ENCODE data around the gene SGSM2.

Gene SGSM2

DNA sequence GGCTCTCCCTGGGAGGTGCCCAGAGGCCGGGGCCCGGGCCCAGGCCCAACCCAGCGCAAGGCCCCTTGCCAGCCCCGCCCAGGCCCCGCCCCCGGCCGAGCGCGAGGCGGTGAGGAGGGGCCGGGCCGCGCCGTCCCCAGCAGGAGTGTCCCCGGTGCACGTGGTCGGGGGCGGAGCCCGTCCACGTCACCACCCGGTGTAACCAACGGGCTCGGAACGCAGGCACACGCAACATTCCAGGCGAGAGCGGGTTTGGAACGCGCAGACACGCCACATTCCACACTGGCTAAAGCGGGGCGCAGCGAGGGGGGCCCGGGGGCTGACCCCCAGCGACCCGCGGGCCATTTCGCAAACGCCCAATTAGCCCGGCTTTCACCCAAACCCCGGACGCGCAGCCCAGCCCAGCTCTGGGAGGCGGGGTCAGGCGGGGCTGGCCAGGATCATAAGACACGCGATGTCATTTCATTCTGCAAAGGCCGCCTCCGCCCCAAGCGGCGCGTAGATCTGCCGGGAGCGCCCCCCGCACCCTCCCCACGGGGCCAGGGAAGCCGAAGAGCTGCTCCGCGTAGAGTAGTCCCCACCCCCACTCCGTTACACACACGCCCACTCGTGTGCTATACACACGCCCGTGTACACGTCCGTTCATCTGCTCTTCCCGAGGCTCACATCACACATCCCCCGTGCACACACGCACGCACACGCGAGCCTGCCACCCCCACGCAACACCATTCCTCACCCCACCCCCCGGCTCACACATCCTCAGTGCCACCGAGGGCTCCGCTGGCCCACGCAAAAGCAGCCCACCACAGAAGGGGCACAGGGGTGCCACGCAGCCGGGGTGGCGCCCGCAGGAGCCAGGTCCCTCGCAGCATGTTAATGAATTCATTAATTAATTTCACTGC, 62.5 kb downstream of the SGSM2 start:
- DNase-seq = peak; percentile 95

DNA sequence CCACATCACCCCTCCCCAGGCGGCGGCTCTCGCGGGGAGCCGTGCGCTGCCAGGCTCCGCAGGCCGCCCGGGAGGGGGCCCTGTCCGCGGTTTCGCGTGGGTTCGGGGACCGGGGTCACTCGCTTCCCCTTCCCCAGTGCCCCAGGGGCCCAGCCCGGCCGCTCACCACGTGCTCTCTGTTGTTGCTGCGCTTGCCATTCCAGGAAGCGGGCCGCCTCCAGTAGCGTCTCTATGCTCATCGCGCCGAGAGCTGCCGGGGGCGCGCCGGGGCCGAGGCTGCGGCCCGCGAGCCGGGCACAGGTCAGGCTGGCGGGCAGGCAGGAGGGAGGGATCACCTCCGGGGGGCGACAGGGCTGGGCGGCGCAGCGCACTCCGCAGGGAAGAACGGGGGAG, 63.2 kb downstream of the SGSM2 start:
- peak; percentile 41 for DNase-seq

GRCh38 chr17:2400877-2401425, 63.6 kb downstream of the SGSM2 start, which contains the start of gene MNT:
MNT (minus strand) TSS chr17:2401060; CDS start chr17:2400712, 348 bp downstream.
- peak; percentile 96 for DNase-seq

- DNase-seq = peak; percentile 99
Measured at GRCh38 chr17:2401426-2402221, 64.3 kb downstream of the SGSM2 start.

- no peak for DNase-seq
Measured at GRCh38 chr17:2402544-2402943, 65.2 kb downstream of the SGSM2 start.

GRCh38 chr17:2403044-2403443, 65.7 kb downstream of the SGSM2 start:
- DNase-seq = no peak

- no peak for DNase-seq
Measured at GRCh38 chr17:2405247-2405926, 68.1 kb downstream of the SGSM2 start.

DNA sequence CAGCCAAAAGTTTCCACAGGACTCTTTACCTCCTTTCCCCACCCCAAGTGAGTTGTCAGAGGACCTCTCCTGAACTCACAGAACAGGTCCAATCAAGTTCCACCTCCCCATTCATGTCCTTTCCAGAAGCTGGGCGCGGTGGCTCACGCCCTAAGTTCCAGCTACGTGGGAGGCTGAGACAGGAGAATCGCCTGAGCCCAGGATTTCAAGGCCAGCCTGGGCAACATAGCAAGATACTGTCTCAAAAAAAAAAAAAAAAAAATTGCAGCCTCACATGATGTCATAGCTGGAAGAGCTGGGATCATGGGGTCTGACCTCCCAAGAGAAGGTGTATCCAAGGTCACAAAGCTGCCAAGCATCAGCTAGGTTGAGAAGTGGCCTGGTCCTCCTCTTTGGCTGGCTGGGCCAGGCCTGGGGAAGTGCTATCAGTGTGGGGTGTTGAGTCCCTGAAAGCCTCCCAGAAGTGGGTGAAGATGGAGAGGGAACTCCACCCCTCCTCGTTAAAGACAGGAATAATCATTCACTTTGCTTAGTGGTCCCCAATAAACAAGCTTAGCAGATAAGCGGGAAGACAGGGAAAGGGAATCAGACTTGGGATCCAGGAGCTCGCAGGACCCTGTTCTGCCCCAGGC, 69.1 kb downstream of the SGSM2 start:
- no peak for DNase-seq

DNA sequence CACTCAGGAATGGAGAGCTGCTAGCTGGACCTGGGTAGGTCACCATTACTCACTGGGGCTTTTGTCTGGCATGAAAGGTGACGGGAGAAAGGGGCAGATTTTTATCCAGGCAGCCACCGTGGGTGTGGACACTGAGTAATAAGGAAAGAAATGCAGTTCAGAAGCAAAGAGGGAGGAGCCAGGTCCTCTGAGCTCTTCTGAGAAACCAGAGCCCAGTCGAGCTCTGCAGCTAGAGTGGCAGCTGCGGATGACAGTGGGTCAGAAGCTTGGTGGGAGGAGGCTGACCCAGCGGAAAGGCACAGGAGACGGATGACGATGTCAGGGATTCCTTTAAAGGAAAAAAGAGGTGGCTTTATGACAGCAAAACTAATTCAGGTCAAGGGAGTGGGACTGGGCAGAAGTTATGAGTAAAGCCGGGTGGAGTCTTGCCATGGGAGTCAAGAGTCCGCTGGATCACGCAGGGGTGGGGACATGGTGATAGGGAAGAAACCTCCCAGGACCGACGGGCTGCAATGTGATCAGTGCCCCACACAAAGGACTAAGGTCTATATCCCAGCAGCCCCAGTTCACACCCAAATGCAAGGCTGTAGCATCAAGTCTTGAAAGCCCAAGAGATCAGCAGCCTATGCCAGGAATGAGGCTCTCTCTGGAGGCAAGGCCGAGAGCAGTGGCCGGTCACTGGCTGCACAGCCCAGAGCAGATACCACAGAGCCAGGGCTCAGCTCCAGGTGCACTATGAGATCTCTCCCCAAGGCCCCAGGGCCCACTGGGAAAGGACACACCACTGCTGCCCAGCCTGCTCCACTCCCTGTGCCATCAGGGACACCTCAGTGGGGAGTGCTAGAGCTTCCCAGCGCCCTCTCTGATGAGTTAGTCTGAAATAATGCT, 69.8 kb downstream of the SGSM2 start:
- no peak for DNase-seq

- no peak for DNase-seq
Measured at GRCh38 chr17:2410951-2411350, 73.7 kb downstream of the SGSM2 start.

- no peak for DNase-seq
Measured at GRCh38 chr17:2412561-2413021, 75.3 kb downstream of the SGSM2 start.

GRCh38 chr17:2414446-2415064, 77.3 kb downstream of the SGSM2 start:
- DNase-seq = no peak

DNA sequence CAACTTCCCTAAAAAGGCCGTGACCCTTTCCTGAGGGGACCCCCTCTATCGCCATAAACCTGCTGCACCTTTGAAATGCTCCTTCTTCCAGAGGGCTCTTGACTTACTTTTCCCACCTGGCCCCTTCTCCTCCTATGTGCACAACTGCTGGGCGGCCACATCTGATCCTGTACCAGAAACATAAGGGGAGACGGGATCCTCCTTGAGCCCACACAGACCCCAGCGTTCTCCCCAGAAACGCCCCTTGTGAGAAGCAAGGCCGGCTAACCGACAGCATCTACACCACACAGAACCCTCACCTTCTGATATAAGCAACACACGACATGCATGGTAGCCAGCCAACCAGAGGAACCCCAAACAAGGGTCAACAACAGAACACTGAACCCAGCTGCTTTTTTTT, 77.8 kb downstream of the SGSM2 start:
- DNase-seq = no peak

GRCh38 chr17:2416010-2416734, 78.9 kb downstream of the SGSM2 start:
- DNase-seq = peak; percentile 81

- DNase-seq = no peak
Measured at GRCh38 chr17:2418572-2418971, 81.3 kb downstream of the SGSM2 start.

- no peak for DNase-seq
Measured at GRCh38 chr17:2419486-2419885, 82.2 kb downstream of the SGSM2 start.

DNA sequence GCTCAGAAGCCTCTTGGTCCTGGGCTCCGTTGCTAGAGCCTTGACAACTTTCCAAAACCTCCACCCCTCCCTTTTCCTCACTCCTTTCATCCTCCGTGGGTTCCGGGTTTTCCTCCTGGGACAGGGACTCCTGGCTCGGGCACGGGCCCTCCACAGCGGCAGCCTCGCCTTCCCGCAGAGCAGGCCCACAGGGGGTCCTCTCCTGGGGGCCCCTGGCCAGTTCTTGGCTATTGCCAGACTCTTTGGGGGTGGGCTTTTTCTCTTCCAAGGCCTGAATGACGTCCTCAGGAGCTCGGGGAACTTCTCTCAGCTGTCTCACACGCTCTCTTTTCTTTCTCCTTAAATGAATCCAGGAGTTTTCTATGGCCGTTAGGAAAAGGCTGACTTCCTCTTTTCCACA, 82.9 kb downstream of the SGSM2 start:
- DNase-seq = no peak

DNA sequence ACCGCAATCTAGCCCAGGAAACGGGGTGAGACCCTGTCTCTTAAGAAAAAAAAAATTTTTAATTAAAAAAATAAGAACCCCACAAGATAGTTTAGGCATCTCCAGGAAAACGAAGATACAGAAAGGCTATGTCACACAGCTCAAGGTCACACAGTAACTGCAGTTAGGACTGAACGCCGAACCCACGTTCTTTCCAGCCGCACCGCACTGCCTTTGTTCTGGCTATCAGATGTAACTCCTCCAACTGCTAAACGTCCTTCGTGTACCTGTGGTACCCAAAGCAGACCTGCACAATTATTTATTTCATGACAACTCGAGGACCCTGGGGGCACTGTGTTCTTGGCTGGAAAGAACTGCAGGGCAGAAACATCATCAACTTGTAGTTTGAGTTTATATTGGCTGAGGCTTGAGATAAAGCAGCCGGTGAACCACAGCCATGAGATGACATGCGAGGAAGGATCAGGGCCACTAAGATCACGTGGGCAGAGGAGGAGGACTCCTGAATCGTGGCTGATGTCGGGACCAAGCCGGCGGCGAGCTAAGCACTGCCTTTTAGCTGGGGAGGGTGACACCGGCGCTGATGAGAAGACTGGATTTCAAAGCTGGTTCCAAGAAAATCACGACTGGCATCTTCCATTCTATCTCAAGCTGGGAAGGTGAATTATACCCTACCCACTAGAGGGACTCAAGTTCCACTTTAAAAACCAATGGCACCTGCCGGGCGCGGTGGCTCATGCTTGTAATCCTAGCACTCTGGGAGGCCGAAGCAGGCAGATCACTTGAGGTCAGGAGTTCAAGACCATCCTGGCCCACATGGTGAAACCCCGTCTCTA, 84.2 kb downstream of the SGSM2 start:
- DNase-seq = no peak

GRCh38 chr17:2423271-2423670, 86.0 kb downstream of the SGSM2 start:
- DNase-seq = no peak

All from CD4-positive, alpha-beta T cell treated with Interferon gamma for 1 hour (primary cell).